ENCODE results near the gene CDH16. TPM values are rescaled to one million over a fixed set of nuclear protein-coding genes. Genes with fewer than 3 reads are reported as not detected.
"Not testable (repeated sequence)": the region's sequence is repeated elsewhere in the genome, so short reads cannot be mapped to it uniquely, and the experiment has no call there.

CDH16 gene
- total RNA-seq, 2 donors from 2014 or later: not detected

- Histone ChIP-seq H3K36me3 (no peaks in the 10 kb centered on the region), H3K9me3 (no peaks in the 10 kb centered on the region), H3K4me3 (peak overlapping the region; percentile 66), H3K27me3 (replicated peaks; ENCODE audit: insufficient read depth) (no peaks in the 10 kb centered on the region), H3K27ac (peak overlapping the region; percentile 46 to 61), H3K4me1 (ENCODE audit: control insufficient read depth in 1 of 2, low read depth in 2 of 2) (peaks cover 5 to 14% of the 10 kb centered on the region in 2 donors)
- ATAC-seq (ENCODE audit: insufficient number of reproducible peaks, low FRiP score, low read depth) (peak; percentile 75), DNase-seq (ENCODE audit: low spot score) (peak; percentile 72)
- TF ChIP-seq CTCF (IDR thresholded peaks at IDR 0.05): peak; percentile 89
These were observed 45.6 kb downstream of the CDH16 start for GRCh38 chr16:66872943-66873684.

GRCh38 chr16:66872559-66872942 is 46.1 kb downstream of the CDH16 start:
- Histone ChIP-seq H3K4me1 (ENCODE audit: control insufficient read depth in 1 of 2, low read depth in 2 of 2) (peaks cover 5 to 14% of the 10 kb centered on the region in 2 donors), H3K4me3 (peak overlapping the region; percentile 66), H3K36me3 (no peaks in the 10 kb centered on the region), H3K9me3 (no peaks in the 10 kb centered on the region), H3K27me3 (replicated peaks; ENCODE audit: insufficient read depth) (no peaks in the 10 kb centered on the region), H3K27ac (peak overlapping the region in 1 of 2 donors; percentile 61)
- no peak for TF ChIP-seq CTCF (IDR thresholded peaks at IDR 0.05)
- ATAC-seq (ENCODE audit: insufficient number of reproducible peaks, low FRiP score, low read depth): no peak
- no peak for DNase-seq (ENCODE audit: low spot score)

GRCh38 chr16:66871840-66872239 is 46.8 kb downstream of the CDH16 start:
- no peaks in the 10 kb centered on the region for H3K36me3 ChIP-seq
- H3K4me3 ChIP-seq: no peak overlapping the region
- H3K9me3 ChIP-seq: no peaks in the 10 kb centered on the region
- ATAC-seq (ENCODE audit: insufficient number of reproducible peaks, low FRiP score, low read depth) (no peak), DNase-seq (ENCODE audit: low spot score) (no peak)
- H3K27me3 ChIP-seq (replicated peaks; ENCODE audit: insufficient read depth): no peaks in the 10 kb centered on the region
- no peak for TF ChIP-seq CTCF (IDR thresholded peaks at IDR 0.05)
- H3K27ac ChIP-seq: no peak overlapping the region
- peaks cover 5 to 14% of the 10 kb centered on the region in 2 donors for H3K4me1 ChIP-seq (ENCODE audit: control insufficient read depth in 1 of 2, low read depth in 2 of 2)

GRCh38 chr16:66871363-66871762 is 47.3 kb downstream of the CDH16 start:
- not testable (repeated sequence) for H3K9me3 ChIP-seq; ATAC-seq (ENCODE audit: insufficient number of reproducible peaks, low FRiP score, low read depth); DNase-seq (ENCODE audit: low spot score); H3K27ac ChIP-seq; H3K36me3 ChIP-seq; H3K4me3 ChIP-seq; H3K27me3 ChIP-seq (replicated peaks; ENCODE audit: insufficient read depth)
- peaks cover 5 to 14% of the 10 kb centered on the region in 2 donors for H3K4me1 ChIP-seq (ENCODE audit: control insufficient read depth in 1 of 2, low read depth in 2 of 2)

- no peak for TF ChIP-seq CTCF (IDR thresholded peaks at IDR 0.05)
- no peak for ATAC-seq (ENCODE audit: insufficient number of reproducible peaks, low FRiP score, low read depth)
These were observed 49.3 kb downstream of the CDH16 start for GRCh38 chr16:66869424-66869823.

More at GRCh38 chr16:66869424-66869823, 49.3 kb downstream of the CDH16 start:
- DNase-seq (ENCODE audit: low spot score): no peak
- Histone ChIP-seq H3K36me3 (no peaks in the 10 kb centered on the region), H3K9me3 (no peaks in the 10 kb centered on the region), H3K27me3 (replicated peaks; ENCODE audit: insufficient read depth) (no peaks in the 10 kb centered on the region), H3K4me1 (ENCODE audit: control insufficient read depth in 1 of 2, low read depth in 2 of 2) (peaks cover 5 to 13% of the 10 kb centered on the region in 2 donors), H3K4me3 (no peak overlapping the region), H3K27ac (no peak overlapping the region)
